B cell (primary cell): ENCODE data around the gene DLK2. TPM values are rescaled to one million over a fixed set of nuclear protein-coding genes. Genes with fewer than 3 reads are reported as not detected.
"Not testable (repeated sequence)": the region's sequence is repeated elsewhere in the genome, so short reads cannot be mapped to it uniquely, and the experiment has no call there.

Experiments
- ATAC-seq: fragments of 200-7000 bp; cut with Tn5 transposase; one replicate; pipeline ENCODE4 v1.10.0; 2021; ENCODE audit warnings: low read depth, mild to moderate bottlenecking, moderate number of reproducible peaks, moderate library complexity
- CTCF ChIA-PET: fragments of 350-600 bp; sonication (Branson Sonifier 250); formaldehyde crosslinking; loops from one replicate; lab custom pipeline; 2021; ENCODE audit warnings: antibody characterized with exemption, inconsistent platforms; lab: Charles Lee
- POLR2A ChIA-PET: fragments of 350-600 bp; sonication (Branson Sonifier 250); formaldehyde crosslinking; loops from one replicate; lab custom pipeline; 2021; ENCODE audit warnings: antibody characterized with exemption; lab: Charles Lee
- DNase-seq: peaks from one replicate; pipeline ENCODE4 v3.0.0; 2013
- H2AFZ ChIP-seq: 2 replicates; pipeline ENCODE4 v1.6.1; 2012; ENCODE audit warnings: mild to moderate bottlenecking, low read depth, low read length; ENCODE audit not compliant: insufficient read depth, poor library complexity, severe bottlenecking
- H3K27ac ChIP-seq, 2 donors: 1 replicate in 1 of 2; 2 replicates in 1 of 2; pipeline ENCODE4 v1.5.1; 2012 to 2013; ENCODE audit warnings: low read length in 2 of 2, mild to moderate bottlenecking in 2 of 2, moderate library complexity in 1 of 2
- H3K27me3 ChIP-seq, 4 experiments: fragments of 200-600 bp in 1 of 4; sonication (generic) in 1 of 4; replicated peaks in 1 of 4; 1 replicate in 2 of 4; 2 replicates in 2 of 4; pipeline versions ENCODE4 v1.6.1 to v1.7.0; 2013 to 2016; ENCODE audit warnings: low read length in 3 of 4, mild to moderate bottlenecking in 2 of 4, mixed read lengths in 1 of 4, moderate library complexity in 1 of 4; ENCODE audit not compliant: insufficient read depth in 4 of 4, control insufficient read depth in 3 of 4; ENCODE audit errors: control extremely low read depth in 1 of 4
- H3K36me3 ChIP-seq, 2 experiments: replicated peaks in 1 of 2; 1 replicate in 1 of 2; 2 replicates in 1 of 2; pipeline versions ENCODE4 v1.6.1 to v1.7.1; 2013; ENCODE audit warnings: low read length in 1 of 2; ENCODE audit not compliant: insufficient read depth in 2 of 2, control insufficient read depth in 1 of 2; ENCODE audit errors: control extremely low read depth in 1 of 2, extremely low read depth in 1 of 2
- H3K4me1 ChIP-seq, 2 donors: fragments of 200-600 bp in 1 of 2; sonication (generic) in 1 of 2; 1 replicate in 1 of 2; 2 replicates in 1 of 2; pipeline versions ENCODE4 v1.5.1 to v1.6.1; 2013 to 2017; ENCODE audit warnings: low read length in 2 of 2; ENCODE audit not compliant: control insufficient read depth in 2 of 2, insufficient read depth in 2 of 2
- H3K4me2 ChIP-seq: replicated peaks from 2 replicates; pipeline ENCODE3; 2012; ENCODE audit warnings: mild to moderate bottlenecking, low read depth, low read length; ENCODE audit not compliant: poor library complexity, severe bottlenecking
- H3K4me3 ChIP-seq, 5 experiments: fragments of 200-600 bp in 1 of 5; sonication (generic) in 1 of 5; 1 replicate in 3 of 5; 2 replicates in 2 of 5; pipeline versions ENCODE4 v1.5.1 to v1.7.0; 2011 to 2016; ENCODE audit warnings: low read length in 4 of 5, mild to moderate bottlenecking in 4 of 5, low read depth in 2 of 5, control low read depth in 1 of 5, moderate library complexity in 1 of 5; ENCODE audit not compliant: insufficient read depth in 1 of 5; ENCODE audit errors: control extremely low read depth in 1 of 5, extremely low read depth in 1 of 5
- H3K79me2 ChIP-seq: fragments of 200-600 bp; sonication (generic); one replicate; pipeline ENCODE4 v1.6.0; 2016; ENCODE audit warnings: low read length; ENCODE audit not compliant: control insufficient read depth, insufficient read depth
- H3K9ac ChIP-seq: fragments of 200-600 bp; sonication (generic); 2 replicates; pipeline ENCODE4 v1.6.1; 2017; ENCODE audit warnings: mild to moderate bottlenecking, low read length, moderate library complexity
- H3K9me3 ChIP-seq, 3 donors: one replicate each; pipeline versions ENCODE4 v1.6.1 to v1.7.1; 2013; ENCODE audit warnings: low read length in 2 of 3; ENCODE audit not compliant: control insufficient read depth in 2 of 3, insufficient read depth in 1 of 3; ENCODE audit errors: control extremely low read depth in 1 of 3
- H4K20me1 ChIP-seq: 2 replicates; pipeline ENCODE4 v1.6.0; 2012; ENCODE audit warnings: mild to moderate bottlenecking, low read length; ENCODE audit not compliant: insufficient read depth, control insufficient read depth, poor library complexity, severe bottlenecking
- H3K27ac Mint-ChIP-seq: one replicate; pipeline ENCODE4 v1.8.0; 2021; ENCODE audit warnings: mixed read lengths
- H3K27me3 Mint-ChIP-seq: one replicate; pipeline ENCODE4 v1.8.0; 2021; ENCODE audit warnings: mixed read lengths
- H3K4me1 Mint-ChIP-seq: one replicate; pipeline ENCODE4 v1.8.0; 2021; ENCODE audit warnings: mixed read lengths
- H3K4me3 Mint-ChIP-seq: one replicate; pipeline ENCODE4 v1.8.0; 2021; ENCODE audit warnings: mixed read lengths
- H3K9me3 Mint-ChIP-seq: one replicate; pipeline ENCODE4 v1.8.0; 2022; ENCODE audit warnings: mixed read lengths; ENCODE audit not compliant: insufficient read depth
- EZH2 ChIP-seq: IDR thresholded peaks from 2 replicates; pipeline ENCODE4 v1.6.1; 2012; ENCODE audit warnings: borderline replicate concordance, low read depth, mild to moderate bottlenecking, moderate library complexity, low read length; ENCODE audit not compliant: insufficient read depth, poor library complexity, severe bottlenecking
- WGBS: methylation state at CpG from one replicate; pipeline ENCODE4 v1.1.5; 2013; ENCODE audit warnings: missing lambda C conversion rate; ENCODE audit not compliant: insufficient coverage; 5-methylcytosine and 5-hydroxymethylcytosine counted together
- intact Hi-C: fragments of 100-400 bp; cut with micrococcal nuclease; formaldehyde crosslinking; loops from one replicate; pipeline ENCODE4 v1.10.0; 2022
- polyA plus RNA-seq: library from polyadenylated mRNA; depleted of rRNA; stranded (reverse); fragments of >200 nt; gene quantifications from 2 replicates; pipeline ENCODE4 v1.2.3, GENCODE V29; 2012
- total RNA-seq, 2 donors: library from RNA; stranded (reverse); fragments of 120-200 nt in 1 of 2; gene quantifications; 1 replicate in 1 of 2; 2 replicates in 1 of 2; pipeline versions ENCODE4 v1.2.3 to v1.2.4, GENCODE V29; 2013 to 2022
- TF ChIP-seq, protein P1 (sequence below): fragments of 200-600 bp; IDR thresholded peaks from one replicate; pipeline ENCODE4 v1.8.0; 2022; ENCODE audit warnings: antibody characterized with exemption, mild to moderate bottlenecking

Gene DLK2
- total and polyA plus RNA-seq, 2 donors (not counting 1 experiment from before 2014, with no cell fraction given), result 0.34 TPM; not detected in 1

- H3K79me2 ChIP-seq, result peaks cover 43% of the 10 kb centered on the region
- H3K36me3 ChIP-seq, result peaks cover 0 to 4% of the 10 kb centered on the region in 2 experiments
- TF ChIP-seq, protein P1, sequence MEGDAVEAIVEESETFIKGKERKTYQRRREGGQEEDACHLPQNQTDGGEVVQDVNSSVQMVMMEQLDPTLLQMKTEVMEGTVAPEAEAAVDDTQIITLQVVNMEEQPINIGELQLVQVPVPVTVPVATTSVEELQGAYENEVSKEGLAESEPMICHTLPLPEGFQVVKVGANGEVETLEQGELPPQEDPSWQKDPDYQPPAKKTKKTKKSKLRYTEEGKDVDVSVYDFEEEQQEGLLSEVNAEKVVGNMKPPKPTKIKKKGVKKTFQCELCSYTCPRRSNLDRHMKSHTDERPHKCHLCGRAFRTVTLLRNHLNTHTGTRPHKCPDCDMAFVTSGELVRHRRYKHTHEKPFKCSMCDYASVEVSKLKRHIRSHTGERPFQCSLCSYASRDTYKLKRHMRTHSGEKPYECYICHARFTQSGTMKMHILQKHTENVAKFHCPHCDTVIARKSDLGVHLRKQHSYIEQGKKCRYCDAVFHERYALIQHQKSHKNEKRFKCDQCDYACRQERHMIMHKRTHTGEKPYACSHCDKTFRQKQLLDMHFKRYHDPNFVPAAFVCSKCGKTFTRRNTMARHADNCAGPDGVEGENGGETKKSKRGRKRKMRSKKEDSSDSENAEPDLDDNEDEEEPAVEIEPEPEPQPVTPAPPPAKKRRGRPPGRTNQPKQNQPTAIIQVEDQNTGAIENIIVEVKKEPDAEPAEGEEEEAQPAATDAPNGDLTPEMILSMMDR, result no peak
- no peak for TF ChIP-seq EZH2
- WGBS, result 31% methylated on average over 19 of the region's 23 CpGs
- H3K4me3 ChIP-seq, result peak overlapping the region; percentile 59 to 93 (median 83)
- peak overlapping the region; percentile 87 for H3K4me2 ChIP-seq
- peaks cover 2% of the 10 kb centered on the region for H4K20me1 ChIP-seq
- CTCF ChIA-PET, result interaction anchor here (1.0 to 1.5 kb wide), 6 partner anchors 27 to 197 kb away, joined by 3 to 8 read pairs (median 4); partner anchors contain the start of genes CRIP3, DNPH1 and ZNF318
- Mint-ChIP-seq H3K27ac (peak overlapping the region; percentile 96), H3K27me3 (no peaks in the 10 kb centered on the region), H3K4me1 (peaks cover 24% of the 10 kb centered on the region), H3K4me3 (peak overlapping the region; percentile 96), H3K9me3 (no peaks in the 10 kb centered on the region)
- peak overlapping the region; percentile 92 for H3K9ac ChIP-seq
- POLR2A ChIA-PET, result interaction anchor here (0.6 to 2.2 kb wide), 7 partner anchors 30 to 648 kb away, joined by 3 to 9 read pairs (median 4); partner anchors contain the start of genes POLR1C, YIPF3 and ZNF318
- peaks cover 16 to 19% of the 10 kb centered on the region in 2 donors for H3K4me1 ChIP-seq
- H3K27me3 ChIP-seq, result no peaks in the 10 kb centered on the region
- DNase-seq, result no peak
- H3K27ac ChIP-seq, result peak overlapping the region; percentile 72 to 88
- peaks cover 0 to 2% (median 0%) of the 10 kb centered on the region in 3 donors for H3K9me3 ChIP-seq
- H2AFZ ChIP-seq, result peak overlapping the region; percentile 79
- intact Hi-C loops, result loop anchor here (1.0 to 5.0 kb wide), 9 partner anchors 28 to 415 kb away; partner anchors contain the start of genes DLK2, KLC4, KLHDC3 and MEA1
- no peak for ATAC-seq
Observed at GRCh38 chr6:43426928-43427405, 28.4 kb downstream of the DLK2 start.

DNA sequence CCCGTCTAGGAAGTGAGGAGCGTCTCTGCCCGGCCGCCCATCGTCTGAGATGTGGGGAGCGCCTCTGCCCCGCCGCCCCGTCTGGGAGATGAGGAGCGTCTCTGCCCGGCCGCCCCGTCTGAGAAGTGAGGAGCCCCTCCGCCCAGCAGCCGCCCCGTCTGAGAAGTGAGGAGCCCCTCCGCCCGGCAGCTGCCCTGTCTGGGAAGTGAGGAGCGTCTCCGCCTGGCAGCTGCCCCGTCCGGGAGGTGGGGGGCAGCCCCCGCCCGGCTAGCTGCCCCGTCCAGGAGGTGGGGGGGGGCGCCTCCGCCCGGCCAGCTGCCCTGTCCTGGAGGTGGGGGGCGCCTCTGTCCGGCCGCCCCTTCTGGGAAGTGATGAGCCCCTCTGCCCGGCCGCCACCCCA, 30.3 kb downstream of the DLK2 start:
- H3K4me3 ChIP-seq, H4K20me1 ChIP-seq, POLR2A ChIA-PET, H3K27me3 ChIP-seq, ATAC-seq, H3K9ac ChIP-seq, H3K27me3 Mint-ChIP-seq, H3K4me2 ChIP-seq, H3K27ac ChIP-seq, H3K9me3 ChIP-seq, H3K9me3 Mint-ChIP-seq, H2AFZ ChIP-seq, H3K36me3 ChIP-seq, H3K4me3 Mint-ChIP-seq, H3K27ac Mint-ChIP-seq, DNase-seq, CTCF ChIA-PET: not testable (repeated sequence)
- H3K79me2 ChIP-seq, result peaks cover 25% of the 10 kb centered on the region
- WGBS, result 97% methylated on average over 13 of the region's 33 CpGs
- H3K4me1 ChIP-seq, result peaks cover 16 to 19% of the 10 kb centered on the region in 2 donors
- intact Hi-C loops, result loop anchor here (5.0 kb wide), 2 partner anchors 253 to 413 kb away; partner anchors contain the start of genes KLHDC3, MEA1 and SRF
- H3K4me1 Mint-ChIP-seq, result peaks cover 22% of the 10 kb centered on the region
